Loucy (cell line): Measurements from ENCODE around the gene ZNF891.

Experiments
- H2AFZ ChIP-seq: fragments of 200-600 bp; sonication (generic); 2 replicates; pipeline ENCODE4 v1.6.0; 2016; ENCODE audit warnings: antibody characterized with exemption, mild to moderate bottlenecking, low read length, moderate library complexity
- H3F3A ChIP-seq: fragments of 200-600 bp; 2 replicates; pipeline ENCODE4 v1.6.0; 2016; ENCODE audit warnings: antibody characterized with exemption, low read depth, mild to moderate bottlenecking
- H3K27me3 ChIP-seq: fragments of 200-600 bp; sonication (generic); 2 replicates; pipeline ENCODE4 v1.6.1; 2014; ENCODE audit warnings: low read length, mild to moderate bottlenecking; ENCODE audit not compliant: insufficient read depth, poor library complexity, severe bottlenecking
- H3K36me3 ChIP-seq: fragments of 200-600 bp; sonication (generic); 2 replicates; pipeline ENCODE4 v1.6.1; 2016; ENCODE audit warnings: low read length; ENCODE audit not compliant: insufficient read depth
- H3K4me1 ChIP-seq: fragments of 200-600 bp; sonication (generic); 2 replicates; pipeline ENCODE4 v1.5.1; 2014; ENCODE audit warnings: low read length, mild to moderate bottlenecking; ENCODE audit not compliant: insufficient read depth, poor library complexity, severe bottlenecking
- H3K4me2 ChIP-seq: fragments of 200-600 bp; sonication (generic); 2 replicates; pipeline ENCODE4 v1.6.0; 2014; ENCODE audit warnings: antibody characterized with exemption, low read length, low read depth, mild to moderate bottlenecking; ENCODE audit not compliant: poor library complexity, severe bottlenecking
- H3K4me3 ChIP-seq: fragments of 200-600 bp; sonication (generic); 2 replicates; pipeline ENCODE4 v1.5.1; 2014; ENCODE audit warnings: low read length, mild to moderate bottlenecking, mixed read lengths; ENCODE audit not compliant: poor library complexity, severe bottlenecking
- H3K79me2 ChIP-seq: fragments of 200-600 bp; sonication (generic); 2 replicates; pipeline ENCODE4 v1.6.1; 2014; ENCODE audit warnings: low read length; ENCODE audit not compliant: insufficient read depth
- H3K9ac ChIP-seq: fragments of 200-600 bp; sonication (generic); 2 replicates; pipeline ENCODE4 v1.6.0; 2014; ENCODE audit warnings: mild to moderate bottlenecking, low read depth, low read length, moderate library complexity; ENCODE audit not compliant: poor library complexity, severe bottlenecking
- H3K9me2 ChIP-seq: fragments of 200-600 bp; sonication (generic); replicated peaks from 2 replicates; pipeline ENCODE4 v1.6.1; 2016; ENCODE audit warnings: low read depth, low read length, mixed read lengths
- H3K9me3 ChIP-seq: fragments of 200-600 bp; sonication (generic); 2 replicates; pipeline ENCODE4 v1.6.1; 2014; ENCODE audit warnings: mild to moderate bottlenecking, antibody characterized with exemption, low read length, low read depth; ENCODE audit not compliant: insufficient read depth
- H4K20me1 ChIP-seq: fragments of 200-600 bp; sonication (generic); 2 replicates; pipeline ENCODE4 v1.6.0; 2014; ENCODE audit warnings: antibody characterized with exemption, low read length, mild to moderate bottlenecking; ENCODE audit not compliant: insufficient read depth, poor library complexity, severe bottlenecking
- CTCF ChIP-seq: fragments of 200-600 bp; sonication (generic); conservative IDR thresholded peaks from 2 replicates; pipeline ENCODE4 v1.5.1; 2014; ENCODE audit warnings: mild to moderate bottlenecking, antibody characterized with exemption, low read length
- EZH2phosphoT487 ChIP-seq: fragments of 200-600 bp; IDR thresholded peaks from 2 replicates; pipeline ENCODE4 v1.6.1; 2018; ENCODE audit warnings: antibody characterized with exemption, mild to moderate bottlenecking, moderate library complexity, borderline replicate concordance

Gene ZNF891

GRCh38 chr12:133120385-133121191, 9.5 kb downstream of the ZNF891 start:
- Histone ChIP-seq H2AFZ (no peak overlapping the region), H3K36me3 (no peaks in the 10 kb centered on the region), H3K9ac (no peak overlapping the region), H3F3A (no peaks in the 10 kb centered on the region), H3K9me2 (no peaks in the 10 kb centered on the region), H3K79me2 (no peaks in the 10 kb centered on the region), H3K4me2 (no peak overlapping the region), H3K4me1 (no peaks in the 10 kb centered on the region), H3K4me3 (no peak overlapping the region), H3K9me3 (peaks cover 82% of the 10 kb centered on the region), H3K27me3 (no peaks in the 10 kb centered on the region), H4K20me1 (no peaks in the 10 kb centered on the region)
- no peak for TF ChIP-seq EZH2phosphoT487
- TF ChIP-seq CTCF, result no peak

GRCh38 chr12:133108150-133108549, 21.9 kb downstream of the ZNF891 start:
- Histone ChIP-seq H3F3A (no peaks in the 10 kb centered on the region), H3K4me2 (no peak overlapping the region), H2AFZ (no peak overlapping the region), H3K4me3 (no peak overlapping the region), H3K9me2 (no peaks in the 10 kb centered on the region), H3K79me2 (no peaks in the 10 kb centered on the region), H3K9me3 (peaks cover 71% of the 10 kb centered on the region), H3K9ac (no peak overlapping the region), H3K36me3 (peaks cover 25% of the 10 kb centered on the region), H4K20me1 (no peaks in the 10 kb centered on the region), H3K4me1 (no peaks in the 10 kb centered on the region), H3K27me3 (peaks cover 7% of the 10 kb centered on the region)
- TF ChIP-seq CTCF, result no peak
- no peak for TF ChIP-seq EZH2phosphoT487

GRCh38 chr12:133107121-133107520, 23.0 kb downstream of the ZNF891 start:
- H3K79me2 ChIP-seq, result no peaks in the 10 kb centered on the region
- H4K20me1 ChIP-seq, result no peaks in the 10 kb centered on the region
- peaks cover 79% of the 10 kb centered on the region for H3K9me3 ChIP-seq
- no peak overlapping the region for H3K4me3 ChIP-seq
- no peaks in the 10 kb centered on the region for H3K9me2 ChIP-seq
- no peak overlapping the region for H3K4me2 ChIP-seq
- H3K9ac ChIP-seq, result no peak overlapping the region
- H3K27me3 ChIP-seq, result peaks cover 7% of the 10 kb centered on the region
- H2AFZ ChIP-seq, result no peak overlapping the region
- H3F3A ChIP-seq, result no peaks in the 10 kb centered on the region
- peaks cover 25% of the 10 kb centered on the region for H3K36me3 ChIP-seq
- no peak for TF ChIP-seq CTCF
- no peak for TF ChIP-seq EZH2phosphoT487
- no peaks in the 10 kb centered on the region for H3K4me1 ChIP-seq
